AG04449 (cell line): Measurements from ENCODE around the gene SNAI1.
"Not testable (repeated sequence)": the region's sequence is repeated elsewhere in the genome, so short reads cannot be mapped to it uniquely, and the experiment has no call there.

Experiments
- CTCF ChIA-PET: fragments of 350-600 bp; formaldehyde crosslinking; extraction: SDS; loops from one replicate; lab custom pipeline; 2021; ENCODE audit warnings: antibody characterized with exemption; lab: Yijun Ruan, JAX
- POLR2A ChIA-PET: fragments of 400-600, 350-600 bp; formaldehyde crosslinking; extraction: SDS; loops from one replicate; lab custom pipeline; 2020; ENCODE audit warnings: antibody characterized with exemption, inconsistent platforms; lab: Yijun Ruan, JAX
- DNase-seq: peaks from one replicate; pipeline ENCODE4 v3.0.0-alpha.2; 2010; ENCODE audit warnings: low read depth, low spot score
- H3K4me3 ChIP-seq: 2 replicates; pipeline ENCODE4 v1.5.1; 2011; ENCODE audit warnings: low read depth, mild to moderate bottlenecking, control low read depth, low read length
- CTCF ChIP-seq: IDR thresholded peaks from one replicate; pipeline ENCODE4 v1.5.1; 2011; ENCODE audit warnings: mild to moderate bottlenecking, moderate library complexity, low read length, control low read depth, inconsistent platforms; ENCODE audit not compliant: insufficient read depth; ENCODE audit errors: missing control alignments

The SNAI1 gene

GRCh38 chr20:49987868-49988690 lies 5.3 kb downstream of the SNAI1 start:
- TF ChIP-seq CTCF = no peak
- POLR2A ChIA-PET = interaction anchor here (1.0 to 1.3 kb wide), 2 partner anchors 15 to 49 kb away, joined by 3 to 4 read pairs; no protein-coding TSS in a partner anchor
- no peak overlapping the region; the same call in 1 of the 2 replicates for H3K4me3 ChIP-seq
- DNase-seq = no peak
- CTCF ChIA-PET = interaction anchor here (1.1 to 17.8 kb wide), 5 partner anchors 10 to 181 kb away, joined by 3 to 984 read pairs (median 5); no protein-coding TSS in a partner anchor

DNA sequence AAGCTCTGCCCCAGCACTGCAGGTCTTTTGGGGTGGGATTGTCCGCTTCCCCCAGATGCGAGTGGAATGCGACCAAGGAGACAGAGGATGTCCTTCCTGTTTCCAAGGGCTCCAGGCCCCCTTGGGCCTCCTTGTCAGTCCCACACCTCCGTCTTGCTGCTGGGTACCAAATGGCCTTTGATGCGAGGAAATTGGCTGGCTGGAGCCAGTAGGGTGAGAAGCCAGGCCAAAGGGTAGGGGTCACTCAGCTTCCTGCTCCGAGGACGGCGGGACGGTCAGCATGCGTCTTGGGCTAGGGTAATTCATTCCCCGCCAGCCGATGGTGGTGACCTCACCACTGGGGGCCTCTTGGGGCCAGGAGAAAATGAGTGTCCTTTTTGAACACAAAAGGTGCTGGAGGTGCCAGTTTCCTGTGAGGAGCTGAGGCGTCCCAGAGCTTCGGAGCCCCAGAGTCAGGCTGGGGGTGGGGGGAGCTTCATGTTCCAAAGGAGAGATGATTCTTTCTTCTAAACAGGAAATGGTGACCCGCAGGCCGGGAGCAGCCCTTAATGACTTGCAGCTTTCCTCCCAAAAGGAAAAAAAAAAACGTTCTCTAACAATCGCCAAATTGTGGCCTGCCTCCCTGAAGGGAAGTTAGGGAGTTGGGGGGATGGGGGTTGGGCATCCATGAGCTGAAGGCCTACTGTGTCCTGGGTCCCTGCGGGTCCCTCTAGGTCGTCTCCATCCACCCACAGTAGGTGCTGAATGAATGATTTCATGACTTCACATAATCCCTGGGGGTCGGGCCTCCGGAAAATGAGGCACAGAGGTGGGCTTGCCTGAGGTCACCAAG lies 6.7 kb downstream of the SNAI1 start:
- TF ChIP-seq CTCF = no peak
- H3K4me3 ChIP-seq = no peak overlapping the region; the same call in 1 of the 2 replicates
- ChIA-PET POLR2A (interaction anchor here (1.3 kb wide), 1 partner anchor 14 kb away, joined by 4 read pairs; no protein-coding TSS in a partner anchor), CTCF (interaction anchor here (0.9 to 17.8 kb wide), 7 partner anchors 10 to 182 kb away, joined by 3 to 984 read pairs (median 5); no protein-coding TSS in a partner anchor)
- DNase-seq = peak; percentile 34

GRCh38 chr20:49990271-49990720 lies 7.5 kb downstream of the SNAI1 start:
- no peak overlapping the region for H3K4me3 ChIP-seq
- POLR2A ChIA-PET = no interaction called here
- CTCF ChIA-PET = interaction anchor here (1.7 to 17.8 kb wide), 3 partner anchors 12 to 95 kb away, joined by 9 to 984 read pairs (median 88); no protein-coding TSS in a partner anchor
- TF ChIP-seq CTCF = no peak
- no peak for DNase-seq

- no peak for TF ChIP-seq CTCF
- no peak overlapping the region for H3K4me3 ChIP-seq
- no peak for DNase-seq
- ChIA-PET CTCF (interaction anchor here (1.8 to 9.2 kb wide), 2 partner anchors 15 to 76 kb away, joined by 5 to 88 read pairs; no protein-coding TSS in a partner anchor), POLR2A (no interaction called here)
Measured at GRCh38 chr20:49993301-49993751, 10.5 kb downstream of the SNAI1 start.

DNA sequence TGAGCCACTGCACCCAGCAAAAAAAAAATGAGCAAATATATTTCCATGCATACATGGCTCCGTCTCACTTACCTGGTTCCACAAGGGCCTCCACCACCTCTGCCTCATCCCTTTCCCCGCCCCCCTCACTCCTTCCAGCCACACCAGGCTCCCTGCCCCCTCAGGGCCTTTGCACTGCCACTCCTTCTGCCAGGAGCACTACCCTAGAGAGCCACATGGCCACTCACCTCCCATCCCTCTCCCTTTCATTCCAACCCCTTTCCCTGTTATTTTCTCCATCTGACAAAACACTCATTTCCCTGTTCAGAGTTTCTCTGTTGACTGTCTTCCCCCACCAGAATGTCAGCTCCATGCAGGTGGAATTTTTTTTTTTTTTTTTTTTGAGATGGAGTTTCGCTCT lies 12.8 kb downstream of the SNAI1 start:
- no peak overlapping the region for H3K4me3 ChIP-seq
- DNase-seq = no peak
- ChIA-PET CTCF (interaction anchor here (0.7 kb wide), 1 partner anchor 58 kb away, joined by 3 read pairs; no protein-coding TSS in a partner anchor), POLR2A (no interaction called here)
- TF ChIP-seq CTCF = no peak

- ChIA-PET POLR2A (interaction anchor here (1.5 kb wide), 1 partner anchor 15 kb away, joined by 4 read pairs; the partner anchor contains the start of gene SNAI1), CTCF (interaction anchor here (1.2 to 4.1 kb wide), 3 partner anchors 10 to 73 kb away, joined by 5 to 22 read pairs (median 9); no protein-coding TSS in a partner anchor)
- not testable (repeated sequence) for DNase-seq, H3K4me3 ChIP-seq
Measured at GRCh38 chr20:49998478-49999188, 15.9 kb downstream of the SNAI1 start.
